Activated naive CD8-positive, alpha-beta T cell (primary cell): ENCODE data around the gene XYLT1.
A peak's percentile ranks its signal among the peaks of the same experiment; 100 is the strongest.

Experiments used
- H3K27ac Mint-ChIP-seq: one replicate; pipeline ENCODE4 v1.8.0; 2021; ENCODE audit warnings: mixed read lengths
- H3K27me3 Mint-ChIP-seq: one replicate; pipeline ENCODE4 v1.8.0; 2021; ENCODE audit warnings: mixed read lengths
- H3K36me3 Mint-ChIP-seq: one replicate; pipeline ENCODE4 v1.8.0; 2021; ENCODE audit warnings: mixed read lengths
- H3K4me1 Mint-ChIP-seq: one replicate; pipeline ENCODE4 v1.8.0; 2021; ENCODE audit warnings: low read depth, mixed read lengths
- H3K4me3 Mint-ChIP-seq: one replicate; pipeline ENCODE4 v1.8.0; 2021; ENCODE audit warnings: mild to moderate bottlenecking, mixed read lengths
- H3K9me3 Mint-ChIP-seq: one replicate; pipeline ENCODE4 v1.8.0; 2021; ENCODE audit warnings: low read depth, mixed read lengths

Gene XYLT1

GRCh38 chr16:17471719-17472461 lies 1.1 kb upstream of the XYLT1 start:
- Mint-ChIP-seq H3K27ac (peak overlapping the region; percentile 46), H3K27me3 (no peaks in the 10 kb centered on the region)

GRCh38 chr16:17470182-17470907 lies 415 bp downstream of the XYLT1 start:
- Mint-ChIP-seq H3K9me3 (no peaks in the 10 kb centered on the region), H3K4me1 (peaks cover 50% of the 10 kb centered on the region), H3K27ac (no peak overlapping the region)

More at GRCh38 chr16:17471719-17472461, 1.1 kb upstream of the XYLT1 start:
- Mint-ChIP-seq H3K4me1 (peaks cover 54% of the 10 kb centered on the region), H3K9me3 (no peaks in the 10 kb centered on the region), H3K4me3 (peak overlapping the region; percentile 77), H3K36me3 (peaks cover under 1% of the 10 kb centered on the region)

GRCh38 chr16:17469741-17470181 lies 999 bp downstream of the XYLT1 start:
- Mint-ChIP-seq H3K4me1 (peaks cover 50% of the 10 kb centered on the region), H3K27me3 (no peaks in the 10 kb centered on the region), H3K4me3 (peak overlapping the region; percentile 93), H3K9me3 (no peaks in the 10 kb centered on the region), H3K27ac (peak overlapping the region; percentile 76), H3K36me3 (peaks cover 3% of the 10 kb centered on the region)

More at GRCh38 chr16:17470182-17470907, 415 bp downstream of the XYLT1 start:
- H3K27me3 Mint-ChIP-seq, result no peaks in the 10 kb centered on the region
- peaks cover 3% of the 10 kb centered on the region for H3K36me3 Mint-ChIP-seq
- peak overlapping the region; percentile 93 for H3K4me3 Mint-ChIP-seq

DNA sequence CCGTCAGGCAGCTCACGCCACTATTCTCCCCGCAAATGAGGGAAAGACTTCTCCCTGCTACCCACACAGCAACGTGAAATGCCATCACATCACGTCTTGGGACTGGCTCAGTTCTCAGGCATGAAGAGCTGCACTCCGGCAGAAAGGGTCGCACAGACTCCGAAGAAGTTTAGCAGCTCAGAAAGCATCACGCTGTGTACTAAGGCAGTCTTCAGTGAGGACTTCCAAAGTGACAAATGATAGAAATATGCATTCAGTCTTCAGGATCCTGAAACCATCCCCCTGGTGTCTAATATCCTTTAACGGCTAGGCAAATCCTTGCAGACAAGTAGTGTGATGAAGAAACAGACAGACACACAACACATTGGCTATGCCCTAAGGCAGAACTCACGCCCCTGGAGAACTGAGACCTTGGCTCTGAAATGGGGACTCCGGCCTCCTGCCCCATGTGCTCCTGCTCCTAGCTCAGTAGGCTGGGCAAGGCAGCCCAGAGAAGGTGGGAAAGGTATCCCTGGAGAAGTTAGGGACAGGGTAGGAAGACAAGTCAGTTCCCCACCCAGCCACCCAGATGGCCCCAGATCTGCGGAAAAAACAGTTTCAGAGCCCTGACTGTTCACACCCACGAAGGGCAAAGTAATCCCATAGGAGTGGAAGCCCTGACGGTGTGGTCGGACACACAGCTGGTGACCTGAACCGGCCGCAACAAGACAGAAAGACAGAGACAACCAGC lies 1.6 kb downstream of the XYLT1 start:
- H3K27ac Mint-ChIP-seq, result peak overlapping the region; percentile 76
- no peaks in the 10 kb centered on the region for H3K9me3 Mint-ChIP-seq
- H3K4me3 Mint-ChIP-seq, result peak overlapping the region; percentile 93
- H3K36me3 Mint-ChIP-seq, result peaks cover 3% of the 10 kb centered on the region
- H3K27me3 Mint-ChIP-seq, result no peaks in the 10 kb centered on the region
- peaks cover 44% of the 10 kb centered on the region for H3K4me1 Mint-ChIP-seq

GRCh38 chr16:17468611-17469010 lies 2.1 kb downstream of the XYLT1 start:
- Mint-ChIP-seq H3K36me3 (peaks cover 3% of the 10 kb centered on the region), H3K27me3 (no peaks in the 10 kb centered on the region), H3K9me3 (no peaks in the 10 kb centered on the region), H3K27ac (no peak overlapping the region), H3K4me1 (peaks cover 43% of the 10 kb centered on the region), H3K4me3 (peak overlapping the region; percentile 93)

GRCh38 chr16:17467923-17468540 lies 2.7 kb downstream of the XYLT1 start:
- Mint-ChIP-seq H3K4me1 (peaks cover 47% of the 10 kb centered on the region), H3K27ac (no peak overlapping the region), H3K4me3 (peak overlapping the region; percentile 76), H3K36me3 (peaks cover 6% of the 10 kb centered on the region), H3K27me3 (no peaks in the 10 kb centered on the region), H3K9me3 (no peaks in the 10 kb centered on the region)

DNA sequence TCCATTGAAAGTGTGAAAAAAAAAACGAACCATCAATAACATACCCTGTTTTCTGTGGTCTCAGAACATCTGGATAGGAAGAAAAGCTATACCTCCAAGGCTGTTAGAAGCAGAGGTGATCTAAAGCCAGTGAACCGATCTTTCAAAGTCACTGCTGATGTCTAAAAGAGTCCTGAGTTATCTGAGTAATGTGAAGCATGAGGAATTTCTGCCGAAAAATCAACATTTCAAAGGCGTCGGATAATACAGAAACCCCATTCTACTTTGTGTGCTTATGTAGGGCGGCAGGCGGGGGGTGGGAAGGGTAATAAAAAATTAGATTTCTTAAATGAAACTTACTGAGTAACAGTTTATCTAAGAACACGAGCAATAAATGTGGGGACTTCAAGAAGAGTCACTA lies 3.9 kb downstream of the XYLT1 start:
- Mint-ChIP-seq H3K4me3 (no peak overlapping the region), H3K9me3 (no peaks in the 10 kb centered on the region), H3K36me3 (peaks cover 7% of the 10 kb centered on the region), H3K27me3 (no peaks in the 10 kb centered on the region), H3K27ac (peak overlapping the region; percentile 51), H3K4me1 (peaks cover 58% of the 10 kb centered on the region)

GRCh38 chr16:17465460-17465859 lies 5.3 kb downstream of the XYLT1 start:
- Mint-ChIP-seq H3K27me3 (no peaks in the 10 kb centered on the region), H3K4me1 (peaks cover 67% of the 10 kb centered on the region), H3K36me3 (peaks cover 9% of the 10 kb centered on the region), H3K27ac (no peak overlapping the region), H3K9me3 (no peaks in the 10 kb centered on the region), H3K4me3 (no peak overlapping the region)

GRCh38 chr16:17463335-17463734 lies 7.4 kb downstream of the XYLT1 start:
- Mint-ChIP-seq H3K4me1 (peaks cover 53% of the 10 kb centered on the region), H3K27ac (peak overlapping the region; percentile 3), H3K9me3 (no peaks in the 10 kb centered on the region), H3K27me3 (no peaks in the 10 kb centered on the region), H3K4me3 (peak overlapping the region; percentile 38), H3K36me3 (peaks cover 9% of the 10 kb centered on the region)

DNA sequence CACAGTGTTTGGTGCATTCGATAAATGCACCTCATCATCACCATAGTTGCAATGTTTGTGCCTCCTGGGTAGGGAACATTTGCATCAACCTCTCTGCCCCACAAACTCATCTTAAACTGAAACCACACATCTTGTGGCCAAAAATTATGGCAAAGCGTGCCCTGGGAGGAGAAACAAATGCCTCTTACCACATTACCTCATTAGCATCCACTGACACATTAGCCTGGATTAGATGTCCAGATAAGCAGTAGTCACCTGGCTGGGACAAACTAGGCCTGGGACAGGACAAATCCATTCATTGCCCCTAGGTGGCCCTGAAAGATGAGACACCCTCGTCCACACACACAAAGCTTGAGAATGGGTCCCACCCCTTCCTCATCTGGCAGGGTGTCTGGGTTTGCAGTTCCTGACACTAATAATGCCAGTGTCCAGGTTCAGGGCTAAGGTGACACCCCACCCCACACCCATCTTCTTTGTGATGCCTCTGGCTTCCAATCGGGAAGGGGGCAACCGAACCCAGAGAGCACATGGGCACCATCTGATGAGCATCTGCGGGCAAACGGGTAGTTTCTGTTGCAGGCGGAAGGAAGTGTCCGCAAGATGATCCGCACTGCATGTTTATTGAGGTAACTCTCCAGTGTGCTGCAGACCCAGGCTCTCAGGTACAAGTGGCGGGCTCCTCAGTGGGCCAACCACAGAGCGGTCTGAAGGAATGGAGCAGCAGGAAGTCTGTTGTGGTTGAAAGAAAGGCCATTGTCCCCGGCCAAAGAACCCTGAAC lies 8.6 kb downstream of the XYLT1 start:
- Mint-ChIP-seq H3K9me3 (no peaks in the 10 kb centered on the region), H3K27me3 (no peaks in the 10 kb centered on the region), H3K4me3 (no peak overlapping the region), H3K27ac (no peak overlapping the region), H3K36me3 (peaks cover 11% of the 10 kb centered on the region), H3K4me1 (peaks cover 46% of the 10 kb centered on the region)

DNA sequence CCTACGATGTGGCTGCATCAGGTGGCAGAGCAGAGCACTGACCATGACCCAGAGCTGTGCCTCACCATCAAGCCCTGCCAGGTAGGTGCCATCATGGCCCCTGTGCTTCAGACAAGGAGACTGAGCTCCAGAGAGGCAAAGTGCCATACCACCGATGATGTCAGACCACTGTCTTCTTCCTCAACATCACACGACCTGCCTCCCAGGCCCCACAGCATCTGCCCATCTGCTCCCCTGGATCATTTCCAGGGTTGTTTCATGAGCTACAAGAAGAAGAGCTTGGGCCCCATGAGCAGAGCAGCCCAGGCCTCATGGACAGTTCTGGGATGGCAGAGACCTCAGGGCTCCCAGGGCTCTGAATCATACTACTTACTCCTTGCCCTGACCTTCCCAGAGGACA lies 9.9 kb downstream of the XYLT1 start:
- H3K4me3 Mint-ChIP-seq, result no peak overlapping the region
- H3K9me3 Mint-ChIP-seq, result no peaks in the 10 kb centered on the region
- peaks cover 36% of the 10 kb centered on the region for H3K4me1 Mint-ChIP-seq
- no peaks in the 10 kb centered on the region for H3K27me3 Mint-ChIP-seq
- H3K36me3 Mint-ChIP-seq, result peaks cover 8% of the 10 kb centered on the region
- H3K27ac Mint-ChIP-seq, result no peak overlapping the region

GRCh38 chr16:17459903-17460521 lies 10.7 kb downstream of the XYLT1 start:
- H3K27ac Mint-ChIP-seq, result no peak overlapping the region
- H3K9me3 Mint-ChIP-seq, result no peaks in the 10 kb centered on the region
- peaks cover 36% of the 10 kb centered on the region for H3K4me1 Mint-ChIP-seq
- no peak overlapping the region for H3K4me3 Mint-ChIP-seq
- H3K27me3 Mint-ChIP-seq, result no peaks in the 10 kb centered on the region
- H3K36me3 Mint-ChIP-seq, result peaks cover 8% of the 10 kb centered on the region

GRCh38 chr16:17457997-17458396 lies 12.8 kb downstream of the XYLT1 start:
- peaks cover 7% of the 10 kb centered on the region for H3K36me3 Mint-ChIP-seq
- H3K9me3 Mint-ChIP-seq, result no peaks in the 10 kb centered on the region
- H3K27ac Mint-ChIP-seq, result no peak overlapping the region
- no peaks in the 10 kb centered on the region for H3K27me3 Mint-ChIP-seq
- H3K4me1 Mint-ChIP-seq, result peaks cover 27% of the 10 kb centered on the region
- no peak overlapping the region for H3K4me3 Mint-ChIP-seq

DNA sequence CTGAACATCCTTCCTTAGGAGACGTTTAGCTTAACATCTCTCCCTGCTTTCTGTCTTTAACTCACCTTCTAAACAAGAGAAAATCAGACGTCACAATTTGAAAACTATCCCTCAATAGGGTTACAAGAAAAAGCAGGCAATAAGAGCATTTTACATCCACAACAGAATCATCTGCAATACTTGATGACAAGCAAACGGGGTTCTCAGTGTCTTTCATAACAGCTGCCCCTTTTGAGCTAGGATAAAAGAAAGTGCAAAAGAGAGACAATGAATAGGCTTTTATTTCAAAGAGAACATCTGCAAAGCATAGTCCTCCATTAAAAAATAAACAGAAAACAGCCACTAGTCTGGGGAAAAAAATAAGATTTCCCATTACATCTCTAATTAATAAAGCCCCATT lies 13.2 kb downstream of the XYLT1 start:
- Mint-ChIP-seq H3K9me3 (no peaks in the 10 kb centered on the region), H3K4me3 (no peak overlapping the region), H3K36me3 (peaks cover 7% of the 10 kb centered on the region), H3K27ac (no peak overlapping the region), H3K4me1 (peaks cover 26% of the 10 kb centered on the region), H3K27me3 (no peaks in the 10 kb centered on the region)
